HG03159 (cell line): ENCODE results near the gene PIK3CD.

Experiments used
- ATAC-seq: cut with Tn5 transposase; IDR thresholded peaks from one replicate; pipeline ENCODE4 v1.9.1; 2021; ENCODE audit warnings: mild to moderate bottlenecking, moderate library complexity; ENCODE audit not compliant: unreplicated experiment

PIK3CD gene

GRCh38 chr1:9651565-9652378 is at the start of gene PIK3CD:
Gene PIK3CD (plus strand): TSS chr1:9651731. CDS start chr1:9710456, 58,725 bp downstream.
- no peak for ATAC-seq

DNA sequence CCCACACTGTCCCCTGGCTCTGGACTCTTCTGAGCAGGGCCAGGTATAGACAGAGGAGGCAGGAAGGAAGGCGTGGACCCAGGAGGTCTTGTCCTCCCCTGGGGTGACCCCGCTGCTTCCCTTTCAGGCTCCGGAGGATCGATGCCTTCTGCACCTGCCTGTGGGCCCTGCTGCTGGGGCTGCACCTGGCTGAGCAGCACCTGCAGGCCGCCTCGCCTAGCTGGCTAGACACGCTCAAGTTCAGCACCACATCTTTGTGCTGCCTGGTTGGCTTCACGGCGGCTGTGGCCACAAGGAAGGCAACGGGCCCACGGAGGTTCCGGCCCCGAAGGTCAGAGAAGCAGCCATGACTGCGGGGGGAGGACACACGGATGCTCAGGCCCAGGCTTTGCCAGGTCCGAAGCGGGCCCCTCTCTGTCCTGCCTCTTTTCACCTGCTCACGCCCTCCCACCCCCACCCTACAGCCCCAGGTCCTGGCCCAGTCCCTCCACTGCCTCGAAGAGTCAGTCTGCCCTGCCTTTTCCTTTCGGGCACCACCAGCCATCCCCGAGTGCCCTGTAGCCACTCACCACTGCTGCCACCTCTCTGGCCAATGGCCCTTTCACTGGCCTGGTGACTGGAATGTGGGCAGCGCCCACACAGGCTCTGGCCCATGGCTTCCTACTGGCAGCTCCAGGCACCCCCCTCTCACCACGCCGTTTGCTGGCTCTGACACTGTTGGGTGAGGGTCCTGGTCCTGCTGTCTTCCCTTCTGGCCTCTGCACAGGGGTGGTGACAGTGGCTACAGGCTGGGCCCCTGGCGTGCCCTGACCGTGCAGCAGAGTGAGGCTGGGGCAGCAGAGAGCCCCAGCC is 49.4 kb upstream of the PIK3CD start:
- ATAC-seq: no peak

- ATAC-seq: no peak
These were observed 48.8 kb upstream of the PIK3CD start for GRCh38 chr1:9602794-9603167.

- no peak for ATAC-seq
These were observed 48.2 kb upstream of the PIK3CD start for GRCh38 chr1:9603307-9603706.

GRCh38 chr1:9603766-9604753 is 47.5 kb upstream of the PIK3CD start:
- ATAC-seq: no peak

DNA sequence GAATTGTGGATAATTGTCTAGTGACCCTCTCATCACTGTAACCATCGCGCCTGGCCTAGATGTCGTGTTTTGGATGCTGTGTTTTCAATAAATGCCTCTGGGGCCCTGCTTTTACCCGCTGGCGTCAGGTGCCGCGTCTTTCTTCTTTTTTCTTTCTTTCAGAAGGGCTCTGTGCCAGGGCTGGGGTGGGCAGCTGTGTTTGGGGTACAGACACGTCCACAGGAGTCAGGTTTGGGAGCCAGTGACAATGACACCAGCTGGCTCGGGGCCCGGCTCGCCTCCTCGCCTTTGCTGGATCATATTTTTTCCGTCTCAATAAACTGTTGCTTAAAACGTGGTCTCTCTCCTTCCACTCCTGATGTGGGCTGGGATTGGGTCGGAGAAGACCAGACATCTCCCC is 46.7 kb upstream of the PIK3CD start:
- no peak for ATAC-seq

DNA sequence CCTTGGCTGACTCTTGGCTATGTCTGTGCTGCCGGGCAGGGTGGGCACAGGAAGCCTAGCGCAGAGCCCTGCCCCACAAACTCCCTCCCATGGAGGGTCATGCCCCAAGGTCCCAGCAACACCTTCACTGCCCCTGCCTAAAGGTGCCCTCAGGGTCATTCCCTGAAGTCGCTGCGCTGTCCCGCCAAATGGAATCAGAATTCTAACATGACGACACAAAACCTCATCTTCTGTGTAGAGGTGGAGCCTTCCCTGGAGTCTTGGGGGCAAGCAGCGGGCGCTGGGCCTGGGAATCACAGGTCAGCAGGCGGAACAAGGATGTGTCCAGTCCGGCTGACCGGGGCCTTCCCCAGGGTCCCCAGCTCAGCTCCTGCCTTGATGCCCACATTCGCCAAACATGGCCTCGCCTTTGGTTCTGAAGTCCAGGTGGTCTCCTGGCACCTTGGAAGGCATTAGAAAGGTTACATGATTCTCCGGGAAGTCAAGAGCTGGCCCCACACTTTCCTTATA is 45.5 kb upstream of the PIK3CD start:
- no peak for ATAC-seq

GRCh38 chr1:9606458-9606857 is 45.1 kb upstream of the PIK3CD start:
- ATAC-seq: no peak

- ATAC-seq: no peak
These were observed 44.6 kb upstream of the PIK3CD start for GRCh38 chr1:9606948-9607347.

DNA sequence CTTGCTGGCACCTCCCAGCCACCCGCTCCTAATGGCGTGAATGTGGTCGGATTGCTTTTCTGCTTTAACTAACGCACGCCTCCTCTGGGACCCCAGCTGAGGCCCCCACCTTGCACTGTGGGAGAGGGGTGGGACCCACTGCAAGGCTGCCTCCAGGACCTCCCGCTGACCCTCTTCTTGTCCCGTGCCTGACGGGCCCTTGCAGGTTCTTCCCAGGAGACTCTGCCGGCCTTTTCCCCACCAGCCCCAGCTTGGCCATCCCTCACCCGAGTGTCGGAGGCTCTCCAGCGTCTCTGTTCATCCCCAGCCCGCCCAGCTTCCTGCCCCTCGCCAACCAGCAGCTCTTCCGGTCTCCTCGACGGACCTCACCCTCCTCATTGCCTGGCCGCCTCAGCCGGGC is 44.2 kb upstream of the PIK3CD start:
- ATAC-seq: no peak

GRCh38 chr1:9609998-9610397 is 41.5 kb upstream of the PIK3CD start:
- no peak for ATAC-seq

DNA sequence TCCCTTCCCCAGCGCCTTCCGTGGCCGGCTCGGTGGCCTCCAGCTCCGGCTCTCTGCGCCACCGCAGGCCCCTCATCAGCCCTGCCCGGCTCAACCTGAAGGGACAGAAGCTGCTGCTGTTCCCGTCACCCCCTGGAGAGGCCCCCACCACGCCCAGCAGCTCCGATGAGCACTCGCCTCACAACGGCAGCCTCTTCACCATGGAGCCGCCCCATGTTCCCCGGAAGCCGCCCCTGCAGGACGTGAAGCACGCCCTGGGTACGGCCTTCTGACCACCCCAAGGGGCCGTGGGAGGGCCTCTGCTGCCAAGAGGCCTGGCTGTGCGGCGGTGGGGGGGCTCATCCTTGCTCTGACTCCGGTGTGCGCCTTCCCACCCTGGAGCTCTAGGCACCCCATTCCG is 41.0 kb upstream of the PIK3CD start:
- ATAC-seq: no peak

DNA sequence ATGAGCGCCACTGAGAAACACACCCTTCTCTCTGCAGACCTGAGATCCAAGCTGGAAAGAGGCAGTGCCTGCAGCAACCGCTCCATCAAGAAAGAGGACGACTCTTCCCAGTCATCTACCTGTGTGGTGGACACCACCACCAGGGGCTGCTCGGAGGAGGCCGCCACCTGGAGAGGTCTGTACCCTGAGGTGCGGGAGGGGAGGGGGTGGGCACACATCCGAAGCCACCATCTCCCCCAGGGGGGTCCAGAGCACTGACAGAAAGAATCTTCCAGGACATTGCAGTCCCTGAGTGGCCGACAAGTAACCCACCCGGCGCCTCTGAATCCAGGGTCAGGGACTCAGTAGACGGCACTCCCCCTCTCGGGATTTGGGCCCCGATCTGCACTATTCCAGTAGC is 39.8 kb upstream of the PIK3CD start:
- ATAC-seq: no peak

DNA sequence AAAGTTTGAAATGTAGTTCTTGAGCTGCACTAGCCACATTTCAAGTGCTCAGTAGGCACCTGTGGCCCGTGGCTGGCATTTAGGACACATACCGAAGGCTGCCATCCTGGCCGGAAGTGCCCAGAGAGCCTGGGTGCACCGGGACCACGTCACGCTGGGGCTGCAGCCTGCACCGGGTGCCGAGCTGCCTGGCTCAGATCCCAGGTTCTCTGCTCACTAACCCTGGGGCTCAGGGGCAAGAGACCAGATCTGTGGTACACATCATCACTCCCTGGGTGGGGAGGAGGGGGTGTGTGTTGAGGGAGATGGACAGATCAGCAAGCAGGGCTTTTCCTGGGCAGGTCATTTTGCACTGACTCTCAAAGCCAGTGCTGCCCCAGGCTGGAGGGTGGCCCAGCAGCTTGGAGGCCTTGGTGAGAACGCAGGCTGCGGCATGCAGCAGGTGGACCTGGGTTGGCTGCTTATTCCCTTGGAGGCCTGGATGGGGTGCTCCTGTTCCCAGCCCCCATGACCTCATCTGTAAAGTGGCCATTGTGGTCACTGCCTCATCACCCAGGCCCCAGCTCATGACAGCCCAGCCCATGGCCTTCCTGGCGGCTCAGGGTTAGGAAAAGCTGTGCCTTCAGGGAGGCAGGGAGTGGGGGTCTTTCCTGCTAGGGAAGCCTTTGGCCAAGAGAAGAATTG is 39.2 kb upstream of the PIK3CD start:
- ATAC-seq: no peak

GRCh38 chr1:9612871-9613624 is 38.5 kb upstream of the PIK3CD start:
- ATAC-seq: no peak

DNA sequence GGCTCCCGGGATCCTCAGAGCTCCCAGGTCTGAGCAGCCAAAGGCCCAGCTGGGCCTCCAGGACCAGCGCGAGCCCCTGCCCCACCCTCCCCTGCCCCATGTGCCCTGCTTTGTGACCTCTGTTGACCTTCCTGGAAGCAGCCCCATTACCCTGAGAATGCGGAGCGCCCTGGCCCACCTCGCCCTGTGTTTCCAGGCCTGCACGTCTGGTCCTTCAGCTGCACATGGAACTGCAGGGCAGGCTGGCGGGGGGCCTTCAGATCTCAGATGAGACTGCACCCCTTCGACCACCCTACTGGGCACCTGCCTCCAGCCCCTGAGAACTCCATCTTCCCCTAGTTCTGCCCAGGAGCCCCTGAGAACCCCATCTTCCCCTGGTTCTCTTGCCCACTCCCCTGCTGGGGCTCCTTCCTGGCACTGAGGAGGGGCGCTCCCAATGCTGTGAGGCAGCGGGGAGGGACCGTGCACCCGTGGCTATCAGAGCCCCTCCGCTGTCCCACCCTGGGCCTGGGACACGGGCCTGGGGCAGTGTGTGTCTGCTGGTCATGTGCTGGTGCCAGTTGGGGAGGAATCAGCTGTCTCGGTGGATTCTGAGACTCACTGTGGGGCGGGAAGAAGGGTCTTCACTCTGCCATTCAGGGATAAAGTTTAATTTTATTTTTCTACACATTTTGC is 37.8 kb upstream of the PIK3CD start:
- ATAC-seq: no peak

- no peak for ATAC-seq
These were observed 36.0 kb upstream of the PIK3CD start for GRCh38 chr1:9615316-9616063.
